Fibroblast of mammary gland (primary cell): ENCODE data around the gene MRPL32.

Experiments used
- DNase-seq: peaks from one replicate; pipeline ENCODE4 v3.0.0-alpha.2; 2010; ENCODE audit warnings: low read depth
- H3K4me3 ChIP-seq: 2 replicates; pipeline ENCODE4 v1.5.1; 2011; ENCODE audit warnings: low read depth, mild to moderate bottlenecking, low read length, moderate library complexity; ENCODE audit not compliant: control insufficient read depth
- CTCF ChIP-seq: conservative IDR thresholded peaks from 2 replicates; pipeline ENCODE4 v1.5.1; 2011; ENCODE audit warnings: low read depth, low read length, inconsistent platforms; ENCODE audit not compliant: control insufficient read depth, insufficient read depth

Gene MRPL32

GRCh38 chr7:42972699-42973500, 40.7 kb downstream of the MRPL32 start:
- TF ChIP-seq CTCF: no peak
- DNase-seq: peak; percentile 100
- no peak overlapping the region for H3K4me3 ChIP-seq

- no peak for DNase-seq
- H3K4me3 ChIP-seq: no peak overlapping the region
- TF ChIP-seq CTCF: no peak
Measured at GRCh38 chr7:42976371-42976770, 44.2 kb downstream of the MRPL32 start.

- peak; percentile 14 for DNase-seq
- H3K4me3 ChIP-seq: no peak overlapping the region
- no peak for TF ChIP-seq CTCF
Measured at GRCh38 chr7:42978496-42978895, 46.3 kb downstream of the MRPL32 start.

- TF ChIP-seq CTCF: no peak
- no peak for DNase-seq
Measured at GRCh38 chr7:42980084-42980483, 47.9 kb downstream of the MRPL32 start.

GRCh38 chr7:42980514-42980913, 48.3 kb downstream of the MRPL32 start:
- no peak overlapping the region for H3K4me3 ChIP-seq
- TF ChIP-seq CTCF: no peak
- no peak for DNase-seq

More at GRCh38 chr7:42980084-42980483, 47.9 kb downstream of the MRPL32 start:
- no peak overlapping the region for H3K4me3 ChIP-seq

GRCh38 chr7:42981601-42982000, 49.4 kb downstream of the MRPL32 start:
- peak; percentile 8 for DNase-seq

More at GRCh38 chr7:42981601-42982000, 49.4 kb downstream of the MRPL32 start:
- no peak overlapping the region for H3K4me3 ChIP-seq
- no peak for TF ChIP-seq CTCF
